ENCODE data around the gene ORAI3.

The ORAI3 gene

DNA sequence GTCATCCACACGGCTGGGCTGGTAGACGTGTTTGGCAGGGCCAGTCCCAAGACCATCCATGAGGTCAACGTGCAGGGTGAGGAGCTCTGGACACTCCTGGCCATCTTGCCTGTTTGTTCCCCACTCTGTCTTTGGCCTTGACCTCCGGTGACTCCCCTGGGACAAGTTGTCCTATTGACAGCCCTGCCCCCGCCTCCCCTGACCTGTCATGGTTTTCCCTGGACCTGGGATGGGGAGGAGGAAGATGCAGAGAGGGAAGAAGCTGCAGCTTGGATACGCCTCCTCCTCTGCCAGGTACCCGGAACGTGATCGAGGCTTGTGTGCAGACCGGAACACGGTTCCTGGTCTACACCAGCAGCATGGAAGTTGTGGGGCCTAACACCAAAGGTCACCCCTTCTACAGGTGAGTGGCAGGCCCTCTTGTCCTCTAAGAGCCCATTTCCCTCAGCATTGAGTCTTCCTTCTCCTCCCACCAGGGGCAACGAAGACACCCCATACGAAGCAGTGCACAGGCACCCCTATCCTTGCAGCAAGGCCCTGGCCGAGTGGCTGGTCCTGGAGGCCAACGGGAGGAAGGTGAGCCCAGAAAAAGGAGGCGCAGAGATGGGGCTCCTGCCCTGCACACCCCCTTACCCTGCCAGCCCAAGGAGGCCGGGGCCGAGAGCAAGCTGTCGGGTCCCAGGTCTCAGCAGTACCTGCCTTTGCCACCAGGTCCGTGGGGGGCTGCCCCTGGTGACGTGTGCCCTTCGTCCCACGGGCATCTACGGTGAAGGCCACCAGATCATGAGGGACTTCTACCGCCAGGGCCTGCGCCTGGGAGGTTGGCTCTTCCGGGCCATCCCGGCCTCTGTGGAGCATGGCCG lies 37.5 kb downstream of the ORAI3 start:
- peaks cover 8% of the 10 kb centered on the region for H3K4me1 ChIP-seq (ENCODE audit: insufficient read depth, low read length)
- peaks cover 23% of the 10 kb centered on the region for H3K36me3 ChIP-seq (ENCODE audit: insufficient read depth, low read length)
- no peaks in the 10 kb centered on the region for H3K9me3 ChIP-seq (ENCODE audit: low read length)
- no peak overlapping the region for H2AFZ ChIP-seq (ENCODE audit: low read depth, low read length)
- no peak overlapping the region for H3K4me3 ChIP-seq (ENCODE audit: low read length)
- no peaks in the 10 kb centered on the region for H3K27me3 ChIP-seq (ENCODE audit: insufficient read depth, low read length)

DNA sequence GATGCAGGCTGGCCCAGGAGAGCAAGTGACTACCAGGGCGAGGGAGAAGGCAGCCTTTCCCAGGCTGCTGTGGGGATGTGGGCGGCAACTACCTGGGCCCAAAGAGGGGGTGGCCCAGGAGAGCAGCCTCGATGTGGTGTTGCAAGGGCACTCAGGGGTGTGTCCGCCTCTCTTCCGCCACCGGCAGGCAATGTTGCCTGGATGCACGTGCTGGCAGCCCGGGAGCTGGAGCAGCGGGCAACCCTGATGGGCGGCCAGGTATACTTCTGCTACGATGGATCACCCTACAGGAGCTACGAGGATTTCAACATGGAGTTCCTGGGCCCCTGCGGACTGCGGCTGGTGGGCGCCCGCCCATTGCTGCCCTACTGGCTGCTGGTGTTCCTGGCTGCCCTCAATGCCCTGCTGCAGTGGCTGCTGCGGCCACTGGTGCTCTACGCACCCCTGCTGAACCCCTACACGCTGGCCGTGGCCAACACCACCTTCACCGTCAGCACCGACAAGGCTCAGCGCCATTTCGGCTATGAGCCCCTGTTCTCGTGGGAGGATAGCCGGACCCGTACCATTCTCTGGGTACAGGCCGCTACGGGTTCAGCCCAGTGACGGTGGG lies 38.8 kb downstream of the ORAI3 start:
- Histone ChIP-seq H2AFZ (ENCODE audit: low read depth, low read length) (no peak overlapping the region), H3K4me1 (ENCODE audit: insufficient read depth, low read length) (peaks cover 8% of the 10 kb centered on the region), H3K9me3 (ENCODE audit: low read length) (no peaks in the 10 kb centered on the region), H3K36me3 (ENCODE audit: insufficient read depth, low read length) (peaks cover 20% of the 10 kb centered on the region), H3K27me3 (ENCODE audit: insufficient read depth, low read length) (no peaks in the 10 kb centered on the region), H3K4me3 (ENCODE audit: low read length) (no peak overlapping the region)

DNA sequence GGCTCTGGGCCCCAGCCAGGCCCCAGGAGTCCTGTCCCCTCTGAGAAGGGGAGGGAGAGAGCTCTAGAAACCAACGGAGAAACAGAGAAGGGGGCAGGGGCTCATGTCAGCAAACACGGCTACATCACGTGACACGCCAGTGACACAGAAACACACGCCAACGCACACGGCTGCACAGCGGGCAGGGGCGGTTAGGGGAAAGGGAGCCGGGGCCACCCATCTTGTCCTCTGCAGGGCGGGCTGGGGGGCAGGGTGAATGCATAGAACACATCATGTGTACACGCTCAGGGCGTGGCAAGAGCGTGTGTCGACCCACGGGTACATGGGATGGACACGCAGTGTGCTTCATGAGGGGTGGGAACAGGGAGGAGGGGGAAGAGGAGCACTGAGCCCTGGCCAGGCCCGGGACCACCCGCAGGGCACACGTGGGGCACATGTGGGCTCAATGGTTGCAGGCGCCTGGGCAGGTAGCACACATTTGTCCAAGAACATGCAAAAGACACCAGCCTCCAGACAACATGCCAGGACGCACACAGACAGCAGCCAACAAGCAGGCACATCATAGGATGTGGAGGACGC lies 40.7 kb downstream of the ORAI3 start:
- H3K4me3 ChIP-seq (ENCODE audit: low read length), result no peak overlapping the region
- H3K27me3 ChIP-seq (ENCODE audit: insufficient read depth, low read length), result no peaks in the 10 kb centered on the region
- H3K9me3 ChIP-seq (ENCODE audit: low read length), result no peaks in the 10 kb centered on the region
- peaks cover 8% of the 10 kb centered on the region for H3K4me1 ChIP-seq (ENCODE audit: insufficient read depth, low read length)
- H3K36me3 ChIP-seq (ENCODE audit: insufficient read depth, low read length), result peaks cover 5% of the 10 kb centered on the region
- H2AFZ ChIP-seq (ENCODE audit: low read depth, low read length), result no peak overlapping the region

DNA sequence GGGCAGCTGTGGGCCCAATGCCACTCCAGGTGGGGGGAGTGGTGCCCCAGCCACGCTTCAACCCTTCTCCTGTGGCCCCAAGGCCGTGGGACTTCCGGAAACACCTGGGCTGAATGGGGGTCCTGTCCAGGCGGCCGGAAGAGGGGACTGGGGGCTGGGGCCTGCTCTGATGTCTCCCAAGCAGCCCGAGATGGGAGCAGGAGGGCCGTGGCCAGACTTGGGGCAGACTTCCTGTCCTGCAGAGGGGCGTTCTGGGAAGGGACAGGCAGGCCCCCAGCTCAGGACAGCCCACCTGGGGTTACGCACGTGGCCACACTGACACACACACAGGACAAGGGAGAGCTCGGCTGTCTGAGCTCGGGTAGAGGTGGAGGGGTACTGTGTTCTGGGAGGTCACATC lies 41.2 kb downstream of the ORAI3 start:
- peaks cover 4% of the 10 kb centered on the region for H3K4me1 ChIP-seq (ENCODE audit: insufficient read depth, low read length)
- no peaks in the 10 kb centered on the region for H3K27me3 ChIP-seq (ENCODE audit: insufficient read depth, low read length)
- peaks cover 2% of the 10 kb centered on the region for H3K36me3 ChIP-seq (ENCODE audit: insufficient read depth, low read length)
- H3K9me3 ChIP-seq (ENCODE audit: low read length), result no peaks in the 10 kb centered on the region
- no peak overlapping the region for H2AFZ ChIP-seq (ENCODE audit: low read depth, low read length)
- no peak overlapping the region for H3K4me3 ChIP-seq (ENCODE audit: low read length)

DNA sequence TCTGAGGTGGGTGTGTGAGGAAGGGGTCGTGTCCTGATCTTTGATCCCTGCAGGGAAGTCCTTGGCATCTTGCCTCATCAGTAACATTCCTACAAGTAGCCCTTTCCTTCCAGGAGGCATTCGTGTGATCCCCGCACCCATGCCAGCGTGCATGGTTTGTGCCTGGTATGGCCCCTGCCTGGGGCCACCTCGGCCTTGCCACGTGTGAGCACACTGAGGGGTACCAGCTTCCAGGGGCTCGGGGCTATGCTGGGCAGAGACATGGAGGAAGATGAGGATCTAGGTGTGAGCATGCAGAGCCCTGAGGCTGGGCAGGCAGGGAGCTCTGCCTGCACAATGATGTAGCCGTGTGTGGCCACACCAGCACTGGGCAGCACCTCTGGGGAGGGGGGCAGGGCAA lies 42.2 kb downstream of the ORAI3 start:
- H3K4me3 ChIP-seq (ENCODE audit: low read length), result no peak overlapping the region
- H3K9me3 ChIP-seq (ENCODE audit: low read length), result no peaks in the 10 kb centered on the region
- no peaks in the 10 kb centered on the region for H3K4me1 ChIP-seq (ENCODE audit: insufficient read depth, low read length)
- H3K27me3 ChIP-seq (ENCODE audit: insufficient read depth, low read length), result no peaks in the 10 kb centered on the region
- H3K36me3 ChIP-seq (ENCODE audit: insufficient read depth, low read length), result peaks cover 2% of the 10 kb centered on the region
- no peak overlapping the region for H2AFZ ChIP-seq (ENCODE audit: low read depth, low read length)

DNA sequence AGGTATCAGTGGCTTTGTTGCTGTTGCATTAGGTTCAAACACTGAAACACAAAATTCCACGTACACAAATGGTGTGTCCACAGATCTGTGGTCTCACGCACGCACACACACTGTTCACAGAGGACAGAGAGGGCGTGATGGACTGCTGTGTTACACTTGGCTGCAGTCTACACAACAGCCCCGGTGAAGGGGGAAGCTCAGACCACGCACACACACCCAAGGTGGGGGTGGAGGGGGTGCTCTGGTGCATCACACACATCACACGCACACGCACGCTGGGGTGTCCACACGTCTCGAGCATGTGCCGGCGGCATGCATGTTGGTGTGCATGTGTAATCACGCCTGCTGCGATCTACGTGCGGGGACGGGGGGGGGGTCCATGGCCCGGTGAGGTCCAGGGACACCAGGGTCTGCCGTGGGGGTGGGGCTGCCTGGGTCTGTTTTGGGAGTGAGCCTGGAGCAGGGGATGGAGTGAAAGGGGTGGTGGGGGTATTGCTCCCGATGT lies 43.5 kb downstream of the ORAI3 start:
- H3K36me3 ChIP-seq (ENCODE audit: insufficient read depth, low read length), result peaks cover 2% of the 10 kb centered on the region
- H3K4me1 ChIP-seq (ENCODE audit: insufficient read depth, low read length), result no peaks in the 10 kb centered on the region
- no peaks in the 10 kb centered on the region for H3K27me3 ChIP-seq (ENCODE audit: insufficient read depth, low read length)
- H3K9me3 ChIP-seq (ENCODE audit: low read length), result peaks cover under 1% of the 10 kb centered on the region
- no peak overlapping the region for H2AFZ ChIP-seq (ENCODE audit: low read depth, low read length)
- H3K4me3 ChIP-seq (ENCODE audit: low read length), result no peak overlapping the region

DNA sequence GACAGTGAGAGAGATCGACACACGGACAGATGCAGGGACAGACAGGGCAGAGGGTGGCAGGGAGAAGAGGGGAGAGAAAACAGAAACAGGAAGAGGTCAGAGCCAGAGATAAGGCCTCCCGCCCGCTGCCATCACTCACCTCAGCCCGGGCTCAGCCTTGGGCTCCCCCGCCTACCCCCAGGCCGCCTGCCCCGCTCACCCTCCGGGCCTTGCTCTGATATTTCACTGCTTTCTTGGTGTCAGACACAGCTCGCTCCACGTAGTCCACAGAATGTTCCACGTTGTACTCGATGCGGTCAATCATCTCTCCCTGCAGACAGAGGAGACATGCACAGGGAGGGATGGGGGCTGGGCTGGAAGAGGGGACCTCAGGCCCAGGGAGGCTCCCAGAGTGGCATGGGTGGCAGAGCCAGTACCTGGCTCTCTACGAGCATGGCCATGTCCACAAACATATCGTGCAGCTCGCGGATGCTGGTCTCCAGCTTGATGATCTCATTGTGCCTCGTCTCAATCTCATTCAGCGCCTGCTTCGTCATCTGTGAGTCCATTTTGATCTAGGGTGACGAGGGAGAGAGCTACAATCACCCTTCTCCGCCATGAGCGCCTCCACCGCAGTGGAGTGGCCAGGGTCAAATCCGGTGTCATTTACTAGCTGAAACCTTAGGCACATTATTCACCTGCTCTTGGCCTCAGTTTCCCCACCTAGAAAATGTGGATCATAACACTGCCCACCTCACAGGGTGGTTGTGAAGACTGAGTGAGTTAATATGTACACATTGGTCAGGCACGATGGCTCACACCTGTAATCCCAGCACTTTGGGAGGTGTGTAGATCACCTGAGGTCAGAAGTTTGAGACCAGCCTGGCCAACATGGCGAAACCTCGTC lies 44.3 kb downstream of the ORAI3 start:
- H3K9me3 ChIP-seq (ENCODE audit: low read length), result peaks cover 5% of the 10 kb centered on the region
- H3K27me3 ChIP-seq (ENCODE audit: insufficient read depth, low read length), result no peaks in the 10 kb centered on the region
- H3K4me1 ChIP-seq (ENCODE audit: insufficient read depth, low read length), result no peaks in the 10 kb centered on the region
- no peak overlapping the region for H2AFZ ChIP-seq (ENCODE audit: low read depth, low read length)
- H3K4me3 ChIP-seq (ENCODE audit: low read length), result no peak overlapping the region
- H3K36me3 ChIP-seq (ENCODE audit: insufficient read depth, low read length), result peaks cover 2% of the 10 kb centered on the region

DNA sequence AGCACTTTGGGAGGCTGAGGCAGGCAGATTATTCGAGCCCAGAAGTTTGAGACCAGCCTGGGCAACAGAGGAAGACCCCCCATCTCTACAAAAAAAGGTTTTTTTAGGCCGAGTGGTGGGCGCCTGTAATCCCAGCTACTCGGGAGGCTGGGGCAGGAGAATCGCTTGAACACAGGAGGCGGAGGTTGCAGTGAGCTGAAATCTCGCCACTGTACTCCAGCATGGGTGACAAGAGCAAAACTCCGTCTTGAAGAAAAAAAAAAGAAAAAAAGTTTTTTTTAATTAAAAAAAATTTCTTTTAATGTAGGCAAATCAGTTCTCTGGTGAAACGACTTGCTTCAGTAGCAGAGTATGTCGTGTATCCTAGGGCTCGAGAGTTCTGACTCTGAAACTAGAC lies 47.1 kb downstream of the ORAI3 start:
- peaks cover 5% of the 10 kb centered on the region for H3K9me3 ChIP-seq (ENCODE audit: low read length)
- no peak overlapping the region for H2AFZ ChIP-seq (ENCODE audit: low read depth, low read length)
- peaks cover 2% of the 10 kb centered on the region for H3K36me3 ChIP-seq (ENCODE audit: insufficient read depth, low read length)
- no peaks in the 10 kb centered on the region for H3K27me3 ChIP-seq (ENCODE audit: insufficient read depth, low read length)
- no peak overlapping the region for H3K4me3 ChIP-seq (ENCODE audit: low read length)
- no peaks in the 10 kb centered on the region for H3K4me1 ChIP-seq (ENCODE audit: insufficient read depth, low read length)

DNA sequence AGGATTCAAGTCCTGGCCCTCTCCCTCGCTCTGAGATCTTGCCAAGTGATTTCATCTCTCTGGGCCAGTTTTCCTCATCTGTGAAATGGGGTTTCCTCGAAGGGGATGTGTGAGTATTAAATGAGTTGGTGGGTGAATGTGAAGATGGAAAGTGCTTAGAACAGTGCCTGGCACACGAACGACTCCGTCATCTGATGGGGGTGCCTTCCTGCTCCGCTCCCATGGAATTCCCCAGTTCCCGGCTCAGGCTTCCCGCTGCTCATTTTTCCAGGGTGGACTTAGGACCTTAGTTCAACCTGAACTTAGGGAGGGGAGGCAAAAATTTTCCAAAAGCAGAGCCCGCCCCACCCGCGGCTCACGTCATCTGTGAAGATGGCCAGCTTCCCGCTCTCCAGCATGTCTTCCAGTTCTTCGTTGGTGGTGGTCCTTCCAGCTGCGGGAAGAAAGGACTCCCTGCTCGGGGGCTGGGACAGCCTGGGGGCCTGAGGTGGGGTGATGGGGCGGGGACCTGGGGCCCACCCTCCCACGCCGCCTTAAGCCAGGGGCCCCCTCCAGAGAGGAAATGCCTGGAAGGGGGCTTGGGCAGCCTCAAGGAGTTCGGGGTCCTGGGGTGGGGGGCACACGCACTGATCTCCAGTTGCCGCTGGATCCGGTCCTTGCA lies 47.6 kb downstream of the ORAI3 start:
- Histone ChIP-seq H3K9me3 (ENCODE audit: low read length) (peaks cover 5% of the 10 kb centered on the region), H3K4me3 (ENCODE audit: low read length) (no peak overlapping the region), H3K36me3 (ENCODE audit: insufficient read depth, low read length) (peaks cover 2% of the 10 kb centered on the region), H2AFZ (ENCODE audit: low read depth, low read length) (no peak overlapping the region), H3K4me1 (ENCODE audit: insufficient read depth, low read length) (no peaks in the 10 kb centered on the region), H3K27me3 (ENCODE audit: insufficient read depth, low read length) (no peaks in the 10 kb centered on the region)

GRCh38 chr16:30996985-30997724 lies 48.3 kb downstream of the ORAI3 start:
- H3K27me3 ChIP-seq (ENCODE audit: insufficient read depth, low read length), result no peaks in the 10 kb centered on the region
- H3K9me3 ChIP-seq (ENCODE audit: low read length), result peaks cover 5% of the 10 kb centered on the region
- no peaks in the 10 kb centered on the region for H3K36me3 ChIP-seq (ENCODE audit: insufficient read depth, low read length)
- H2AFZ ChIP-seq (ENCODE audit: low read depth, low read length), result no peak overlapping the region
- no peak overlapping the region for H3K4me3 ChIP-seq (ENCODE audit: low read length)
- H3K4me1 ChIP-seq (ENCODE audit: insufficient read depth, low read length), result peaks cover 2% of the 10 kb centered on the region

DNA sequence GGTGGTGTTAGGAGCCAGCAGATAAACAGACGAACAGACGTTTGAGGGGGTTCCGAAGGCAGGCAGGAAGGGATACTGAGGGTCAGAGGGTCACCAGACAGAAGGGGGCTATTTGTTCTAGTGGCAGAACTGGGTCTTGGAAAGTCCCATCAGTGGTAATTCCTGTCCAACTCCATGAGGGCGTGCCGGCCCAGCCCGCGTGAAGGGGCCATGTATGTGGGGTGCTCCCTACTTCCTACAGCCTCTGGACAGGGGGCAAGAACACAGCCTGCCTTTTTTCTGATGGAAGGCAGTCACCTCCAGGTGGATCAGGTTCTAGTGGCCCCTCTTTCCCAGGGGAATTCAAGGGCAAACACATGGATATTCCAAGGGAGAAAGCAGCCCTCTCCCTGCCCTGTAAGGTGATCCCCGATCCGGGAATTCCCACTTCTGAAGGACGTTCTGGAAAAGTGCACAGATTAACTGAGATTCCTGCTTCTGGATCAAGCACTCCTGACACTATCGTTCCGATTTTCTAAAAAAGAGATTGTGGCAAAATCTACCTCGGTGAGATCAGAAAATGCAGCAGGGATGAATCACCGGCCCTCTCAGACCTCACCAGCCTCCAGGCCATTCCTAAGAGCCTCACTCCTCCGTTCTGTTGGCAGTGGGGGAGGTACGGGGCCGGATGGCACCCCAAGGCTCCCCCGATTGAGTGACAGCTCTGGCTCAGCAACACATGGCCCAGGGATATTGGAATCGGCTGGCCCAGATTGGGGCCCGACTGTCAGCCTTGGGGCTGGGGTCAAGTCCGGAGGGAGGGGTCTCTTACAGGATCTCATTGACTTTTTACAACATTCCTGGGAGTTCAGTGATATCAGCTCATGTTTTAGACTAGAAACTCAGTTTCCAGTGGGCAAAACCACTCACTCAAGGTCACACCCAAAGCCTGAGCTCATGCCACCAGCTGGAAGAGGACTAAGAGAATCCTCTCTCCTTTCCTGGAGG lies 49.1 kb downstream of the ORAI3 start:
- no peak overlapping the region for H3K4me3 ChIP-seq (ENCODE audit: low read length)
- peaks cover 5% of the 10 kb centered on the region for H3K4me1 ChIP-seq (ENCODE audit: insufficient read depth, low read length)
- peaks cover 5% of the 10 kb centered on the region for H3K9me3 ChIP-seq (ENCODE audit: low read length)
- no peak overlapping the region for H2AFZ ChIP-seq (ENCODE audit: low read depth, low read length)
- H3K27me3 ChIP-seq (ENCODE audit: insufficient read depth, low read length), result no peaks in the 10 kb centered on the region
- no peaks in the 10 kb centered on the region for H3K36me3 ChIP-seq (ENCODE audit: insufficient read depth, low read length)
